ENCODE measurements around the gene HOXC4.
"Not testable (repeated sequence)": the region's sequence is repeated elsewhere in the genome, so short reads cannot be mapped to it uniquely, and the experiment has no call there.

Gene HOXC4

GRCh38 chr12:54095928-54096327 is 42.3 kb downstream of the HOXC4 start:
- not testable (repeated sequence) for DNase-seq

GRCh38 chr12:54098644-54099043 is 45.0 kb downstream of the HOXC4 start:
- DNase-seq: not testable (repeated sequence)

DNA sequence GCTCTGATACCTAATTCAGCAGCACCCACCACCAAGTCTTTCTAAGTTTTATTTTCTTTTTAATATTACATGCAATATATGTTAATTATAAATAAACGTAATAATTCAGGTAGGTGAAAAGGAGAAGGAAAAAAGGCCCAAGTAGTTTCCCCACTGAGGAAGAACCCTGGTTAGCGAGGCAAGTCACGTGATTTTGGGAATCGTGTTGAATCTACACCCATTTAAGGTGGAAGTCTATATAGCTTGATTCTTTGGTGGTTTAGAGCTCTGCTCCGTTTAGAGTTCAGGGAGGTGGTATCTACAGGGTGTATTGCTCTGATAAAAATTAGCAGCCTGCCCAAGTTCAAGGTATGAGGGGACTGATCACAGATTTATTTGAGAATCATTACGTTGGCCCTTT is 47.0 kb downstream of the HOXC4 start:
- not testable (repeated sequence) for DNase-seq

- not testable (repeated sequence) for DNase-seq
These were observed 48.6 kb downstream of the HOXC4 start for GRCh38 chr12:54102223-54102622.

DNA sequence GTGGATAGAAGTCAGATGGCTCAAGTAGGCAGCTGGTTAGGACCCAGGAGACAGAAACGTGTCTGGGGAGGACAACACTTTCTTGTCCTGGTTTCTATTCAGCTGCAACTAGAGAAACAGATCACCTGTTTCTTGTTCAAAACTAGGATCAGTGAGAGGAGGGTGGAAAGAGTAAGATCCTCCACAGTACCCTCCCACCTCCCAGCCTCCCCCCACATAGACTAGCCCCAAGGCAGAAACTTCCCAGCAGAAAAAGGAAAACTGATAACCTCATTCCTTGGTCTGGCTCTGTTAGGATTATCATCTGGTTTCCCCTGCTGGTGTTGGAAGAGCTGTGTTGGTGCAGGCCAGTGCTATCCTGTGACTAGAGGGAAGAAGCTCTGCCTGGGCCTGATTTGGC is 50.2 kb downstream of the HOXC4 start:
- not testable (repeated sequence) for DNase-seq

All from NCI-H2081 (cell line).